GM19395 (cell line): ENCODE data around the gene RGS9BP.
"Not testable (repeated sequence)": the region's sequence is repeated elsewhere in the genome, so short reads cannot be mapped to it uniquely, and the experiment has no call there.

Source experiments
- ATAC-seq: cut with Tn5 transposase; IDR thresholded peaks from one replicate; pipeline ENCODE4 v1.9.1; 2021; ENCODE audit warnings: mild to moderate bottlenecking, moderate library complexity; ENCODE audit not compliant: unreplicated experiment

The RGS9BP gene

DNA sequence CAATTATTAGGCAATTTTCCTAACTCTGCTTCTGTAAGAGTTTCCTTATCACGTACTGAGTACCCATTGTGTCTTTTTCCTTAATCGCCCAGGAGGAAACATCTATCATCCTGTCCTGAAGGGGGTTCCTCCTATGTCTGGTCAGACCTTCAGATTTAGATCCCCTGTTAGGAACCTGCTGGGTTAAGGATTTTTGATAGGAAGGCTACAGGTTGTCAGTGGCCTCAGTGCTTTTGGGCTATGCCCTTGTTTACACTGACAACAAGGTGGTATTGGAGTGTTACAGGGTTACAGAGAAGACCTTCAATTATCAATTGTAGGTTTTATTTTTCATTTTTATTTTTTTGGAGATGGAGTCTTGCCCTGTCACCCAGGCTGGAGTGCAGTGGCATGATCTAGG lies 19.2 kb downstream of the RGS9BP start:
- ATAC-seq, result not testable (repeated sequence)

DNA sequence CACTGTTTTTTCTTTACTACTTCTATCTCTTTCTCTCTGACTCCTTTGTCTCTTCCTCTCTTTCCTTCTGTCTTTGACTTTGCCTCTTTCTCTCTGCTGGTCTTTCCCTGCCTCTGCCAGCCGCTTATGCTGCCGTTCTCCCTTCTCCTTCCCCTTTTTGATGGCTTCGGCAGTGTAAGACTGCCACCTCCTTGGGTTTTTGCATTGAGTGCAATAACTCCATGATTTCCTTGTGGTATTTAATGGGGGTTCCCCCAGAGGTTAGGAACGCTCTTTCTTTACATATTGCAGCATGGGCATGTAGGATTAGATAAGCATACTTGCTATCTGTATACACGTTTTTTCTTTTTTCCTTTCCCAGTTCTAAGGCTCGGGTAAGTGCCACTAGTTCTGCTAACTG lies 19.9 kb downstream of the RGS9BP start:
- not testable (repeated sequence) for ATAC-seq

DNA sequence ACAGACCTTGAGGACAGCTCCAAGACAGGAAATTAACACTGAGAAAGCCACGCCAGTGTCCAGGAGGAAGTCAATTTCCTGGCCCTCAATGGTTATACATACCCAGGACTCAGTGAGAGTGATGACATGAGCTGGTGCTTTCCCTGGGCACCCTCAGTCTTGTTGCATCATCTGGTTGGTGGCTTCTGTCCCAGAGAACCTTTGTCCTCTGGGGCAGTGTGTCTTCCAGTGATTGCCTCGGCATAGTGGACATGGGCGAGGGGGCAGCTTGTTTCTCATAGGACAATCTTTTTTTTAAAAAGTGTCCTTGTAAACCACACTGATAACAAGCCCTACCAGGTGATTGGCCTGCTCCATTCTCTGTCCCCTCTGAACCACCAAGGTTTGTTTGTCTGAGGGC lies 21.1 kb downstream of the RGS9BP start:
- ATAC-seq, result not testable (repeated sequence)

DNA sequence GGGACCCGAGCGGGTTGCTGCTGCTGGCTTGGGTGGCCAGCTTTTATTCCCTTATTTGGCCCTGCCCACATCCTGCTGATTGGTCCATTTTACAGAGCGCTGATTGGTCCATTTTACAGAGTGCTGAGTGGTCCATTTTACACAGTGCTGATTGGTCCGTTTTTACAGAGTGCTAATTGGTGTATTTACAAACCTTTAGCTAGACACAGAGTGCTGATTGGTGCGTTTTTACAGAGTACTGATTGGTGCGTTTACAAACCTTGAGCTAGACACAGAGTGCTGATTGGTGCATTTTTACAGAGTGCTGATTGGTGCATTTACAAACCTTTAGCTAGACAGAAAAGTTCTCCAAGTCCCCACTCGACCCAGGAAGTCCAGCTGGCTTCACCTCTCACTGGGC lies 24.5 kb downstream of the RGS9BP start:
- ATAC-seq, result not testable (repeated sequence)

DNA sequence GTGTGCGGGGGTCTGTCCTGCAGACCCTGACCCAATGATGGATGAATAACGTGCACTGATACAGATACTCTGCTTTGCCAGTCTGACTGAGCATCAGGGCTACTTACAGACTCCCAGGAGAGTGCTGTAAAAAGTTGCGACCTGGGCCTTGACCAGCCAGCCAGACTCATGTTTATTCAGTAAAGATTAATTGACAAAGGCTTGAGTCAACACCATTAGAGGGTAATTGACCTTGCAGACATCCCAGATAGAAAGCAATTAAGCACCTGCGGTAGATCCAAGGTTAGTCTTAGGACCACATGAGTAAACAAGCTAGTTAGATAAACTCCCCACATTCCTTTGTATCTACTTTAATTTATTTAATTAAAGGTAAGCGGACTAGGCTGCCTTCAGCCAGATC lies 26.4 kb downstream of the RGS9BP start:
- ATAC-seq, result no peak

DNA sequence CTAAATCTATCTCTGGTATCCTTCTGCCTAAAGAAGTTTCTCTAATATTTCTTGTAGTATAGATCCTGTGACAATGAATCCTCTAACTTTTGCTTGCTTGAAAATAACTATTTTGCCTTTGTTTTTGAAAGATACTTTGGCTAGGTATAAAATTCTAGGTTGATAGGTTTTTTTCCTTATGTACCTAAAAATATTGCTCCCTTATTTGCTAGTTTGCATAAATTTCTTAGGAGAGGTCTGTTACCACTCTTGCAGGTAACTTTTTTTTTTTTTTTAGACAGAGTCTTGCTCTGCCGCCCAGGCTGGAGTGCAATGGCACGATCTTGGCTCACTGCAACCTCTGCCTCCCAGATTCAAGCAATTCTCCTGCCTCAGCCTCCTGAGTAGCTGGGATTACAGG lies 28.4 kb downstream of the RGS9BP start:
- ATAC-seq, result not testable (repeated sequence)

DNA sequence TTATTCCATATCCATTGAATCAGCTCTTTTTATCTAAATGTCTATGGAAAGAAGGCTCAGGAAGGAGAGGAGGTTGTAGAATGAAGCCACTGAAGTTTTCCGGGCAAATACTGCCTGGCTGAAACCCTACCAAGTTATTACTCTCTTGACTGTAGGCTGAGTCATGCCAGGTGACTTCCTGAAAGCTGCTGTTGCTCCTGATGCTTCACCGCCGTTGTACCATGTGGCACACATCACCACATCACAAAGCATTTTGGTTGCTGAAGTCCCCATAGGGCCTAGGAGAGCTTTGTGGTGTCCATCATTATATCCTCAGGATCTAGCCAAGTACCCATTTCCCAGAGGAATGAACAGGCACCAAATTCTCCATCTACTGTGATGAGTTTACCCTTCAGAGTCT lies 32.8 kb downstream of the RGS9BP start:
- ATAC-seq, result no peak

DNA sequence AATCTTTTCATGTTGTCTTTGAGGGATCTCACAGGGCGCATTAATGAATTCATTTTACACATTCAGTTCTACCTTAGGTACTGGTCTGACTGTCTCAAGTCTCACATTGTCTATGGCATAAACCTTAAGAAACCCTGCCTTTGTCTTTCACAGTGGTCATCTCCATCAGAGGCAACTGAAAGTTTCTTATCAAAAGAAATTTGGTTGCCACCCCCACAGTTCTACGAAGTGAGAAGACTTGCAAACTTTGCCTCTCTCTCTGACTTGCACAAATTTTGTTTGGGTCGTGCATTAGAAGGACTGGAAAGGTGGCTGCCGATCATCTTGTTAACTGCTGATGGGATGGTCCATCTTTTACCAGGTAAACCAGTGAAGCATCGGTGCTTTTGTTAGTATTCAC lies 33.4 kb downstream of the RGS9BP start:
- ATAC-seq, result no peak

DNA sequence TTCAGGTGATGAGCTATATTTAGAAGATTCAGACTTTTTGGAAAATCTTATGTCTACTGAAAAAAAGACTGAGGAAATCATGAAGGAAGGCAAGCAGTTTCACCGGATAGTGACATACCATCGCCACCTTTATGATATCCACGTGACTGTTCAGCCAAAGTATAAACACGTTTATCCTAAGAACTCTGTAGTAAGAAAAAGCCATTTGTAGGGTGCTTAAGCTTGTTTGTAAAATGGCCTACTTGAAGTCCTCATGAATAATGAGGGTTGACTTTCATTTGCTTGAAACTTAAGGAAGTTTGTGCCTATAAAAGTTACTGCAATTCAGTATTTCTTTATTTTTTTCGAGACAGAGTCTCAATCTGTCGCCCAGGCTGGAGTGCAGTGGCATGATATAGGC lies 36.1 kb downstream of the RGS9BP start:
- ATAC-seq, result no peak

DNA sequence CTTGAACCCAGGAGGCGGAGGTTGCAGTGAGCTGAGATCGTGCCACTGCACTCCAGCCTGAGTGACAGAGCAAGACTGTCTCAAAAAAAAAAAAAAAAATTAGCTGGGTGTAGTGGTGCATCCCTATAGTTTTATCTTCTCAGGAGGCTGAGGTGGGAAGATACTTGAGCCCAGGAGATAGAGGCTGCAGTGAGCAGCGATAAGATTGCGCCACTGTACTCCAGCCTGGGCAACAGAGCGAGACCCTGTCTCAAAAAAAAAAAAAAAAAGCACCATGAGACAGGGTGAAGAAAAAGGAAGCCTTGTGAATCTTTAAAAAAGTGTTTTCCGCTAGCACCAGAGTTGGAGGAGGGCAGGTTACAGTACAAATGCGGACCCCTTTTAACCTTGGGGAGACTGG lies 40.6 kb downstream of the RGS9BP start:
- not testable (repeated sequence) for ATAC-seq

DNA sequence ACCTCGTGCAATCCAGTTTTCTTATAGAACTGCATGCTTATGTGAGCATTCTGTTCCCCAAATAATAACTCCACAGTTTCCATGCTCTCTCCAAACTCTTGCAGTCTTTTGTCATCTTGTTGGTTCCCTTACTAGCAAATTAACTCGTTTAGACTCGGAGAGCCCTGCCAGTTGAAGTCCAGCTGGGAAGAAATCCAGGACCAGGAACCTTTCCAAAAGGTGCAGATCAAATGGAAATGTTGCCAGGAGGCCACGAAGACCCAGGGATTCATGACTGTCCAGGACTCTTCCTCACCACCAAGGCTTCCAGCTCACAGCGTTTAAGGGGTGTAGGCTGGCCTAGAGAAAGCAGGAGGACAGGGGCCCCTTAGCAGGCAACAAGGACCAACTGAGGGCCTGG lies 41.8 kb downstream of the RGS9BP start:
- no peak for ATAC-seq

DNA sequence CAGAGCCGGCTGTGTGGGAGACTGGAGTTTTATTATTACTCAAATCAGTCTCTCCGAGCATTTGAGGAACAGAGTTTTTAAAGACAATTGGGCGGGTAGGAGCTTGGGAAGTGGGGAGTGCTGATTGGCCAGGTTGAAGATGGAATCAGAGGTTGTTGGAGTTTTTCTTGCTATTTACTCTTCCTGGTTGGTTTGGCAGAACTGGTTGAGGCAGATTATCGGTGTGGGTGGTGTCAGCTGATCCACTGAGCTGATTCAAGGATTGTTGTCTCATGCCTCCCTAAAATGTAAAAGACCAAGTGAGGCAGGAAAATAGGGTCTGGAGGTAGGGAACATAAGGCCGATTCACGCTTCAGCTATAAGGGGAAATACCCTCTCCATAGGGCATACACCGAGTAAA lies 42.6 kb downstream of the RGS9BP start:
- no peak for ATAC-seq

DNA sequence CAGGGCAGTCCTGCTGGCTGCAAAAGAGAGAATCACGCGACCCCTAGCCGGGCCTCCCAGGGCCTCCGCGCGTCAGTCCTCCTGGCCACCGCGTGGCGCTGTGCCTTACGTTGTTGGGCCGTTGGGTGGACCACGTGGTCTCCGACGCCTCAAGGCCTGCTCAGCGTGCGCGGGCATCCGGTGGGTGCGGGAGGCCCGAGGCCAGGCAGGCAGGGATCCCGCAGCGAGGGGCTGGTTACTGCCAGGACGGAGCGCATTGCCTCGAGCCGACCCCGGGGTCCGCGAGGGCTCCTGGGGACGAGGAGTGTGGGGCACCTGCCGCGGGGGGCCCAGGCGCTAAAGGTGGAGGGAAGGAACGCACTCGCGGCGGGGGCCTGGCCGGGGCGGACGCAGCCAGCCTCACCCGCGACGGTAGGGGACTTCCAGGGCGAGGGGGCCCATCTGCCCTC lies 44.0 kb downstream of the RGS9BP start, which contains the start of gene TDRD12:
Gene TDRD12, plus strand, starts transcription at position 157 of the 449 bp plus-strand sequence. CDS start 306 bp downstream, outside the sequence.
- ATAC-seq, result no peak

DNA sequence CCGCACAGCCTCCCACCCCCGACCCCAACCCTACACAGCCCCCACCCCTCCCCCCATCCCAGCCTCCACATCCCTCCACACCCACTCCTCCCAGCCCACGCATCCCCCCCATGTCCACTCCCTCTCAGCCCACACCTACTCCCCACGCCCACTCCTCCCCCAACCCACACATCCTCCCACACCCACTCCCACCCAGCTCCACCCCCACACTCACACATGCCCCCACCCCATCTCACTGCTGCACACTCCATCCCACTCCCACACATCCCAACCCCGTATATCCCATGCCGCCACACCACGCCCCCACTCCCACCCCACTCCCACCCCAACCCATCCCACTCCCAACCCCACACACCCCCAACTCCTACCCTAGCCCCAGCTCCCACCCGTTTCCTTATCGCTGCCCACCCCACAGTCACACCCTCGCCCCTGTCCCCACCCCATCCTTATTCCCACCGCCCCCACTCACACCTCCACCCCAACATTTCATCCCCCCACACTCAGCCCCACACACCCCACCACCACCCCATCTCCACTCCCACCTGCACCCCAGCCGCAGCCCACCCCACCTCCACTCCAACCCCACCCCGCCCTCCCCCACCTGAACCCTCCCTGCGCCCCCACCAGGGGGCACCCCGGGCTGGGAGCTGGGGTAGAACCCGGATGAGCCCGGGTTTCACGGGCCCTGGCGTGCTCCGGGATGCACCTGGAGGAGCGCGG lies 44.7 kb downstream of the RGS9BP start:
- ATAC-seq, result no peak

DNA sequence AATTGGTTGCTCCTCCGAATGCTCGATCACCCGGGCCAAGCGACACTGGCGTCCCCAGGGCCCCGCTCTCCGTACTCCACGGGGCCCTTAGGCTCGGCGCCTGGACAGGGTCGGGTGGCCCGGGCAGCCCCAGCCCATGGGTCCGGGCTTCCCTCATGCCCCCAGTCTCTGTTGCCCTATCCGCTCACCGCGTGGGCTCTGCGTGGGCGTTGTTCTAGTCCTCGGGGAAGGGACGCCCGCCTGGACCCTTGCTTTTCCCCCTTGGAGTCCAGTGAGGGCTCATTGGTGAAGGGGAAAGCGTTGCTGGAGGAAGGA lies 45.2 kb downstream of the RGS9BP start:
- ATAC-seq, result no peak
